A549 (cell line): ENCODE measurements around the gene PPP2R5B. TPM values are rescaled to one million over a fixed set of nuclear protein-coding genes. Genes with fewer than 3 reads are reported as not detected.

Experiments used
- BCL3 ChIP-seq: fragments of >200 bp; sonication (Bioruptor Twin); formaldehyde crosslinking; IDR thresholded peaks from 3 replicates; pipeline ENCODE4 v1.6.1; 2016
- CEBPB ChIP-seq, 2 experiments: fragments of >200 bp in 1 of 2; sonication (Bioruptor Twin) in 1 of 2; formaldehyde crosslinking in 1 of 2; IDR thresholded peaks; 2 replicates each; pipeline ENCODE4 v1.6.1; 2012 to 2016
- CHD4 ChIP-seq: fragments of 200-600 bp; sonication (generic); IDR thresholded peaks from 2 replicates; pipeline ENCODE4 v1.6.1; 2016; ENCODE audit warnings: antibody characterized with exemption, mild to moderate bottlenecking, borderline replicate concordance
- CTCF ChIP-seq: fragments of >200 bp; sonication (Bioruptor Twin); formaldehyde crosslinking; IDR thresholded peaks from 3 replicates; pipeline ENCODE4 v1.5.1; 2016
- EHF ChIP-seq: fragments of 250-450 bp; sonication (Bioruptor Pico); IDR thresholded peaks from 2 replicates; pipeline ENCODE4 v1.5.0; 2020; ENCODE audit warnings: mild to moderate bottlenecking
- EHMT2 ChIP-seq: fragments of 200-600 bp; sonication (generic); IDR thresholded peaks from 2 replicates; pipeline ENCODE4 v1.6.1; 2016; ENCODE audit warnings: antibody characterized with exemption, low read depth, mild to moderate bottlenecking, moderate library complexity
- EP300 ChIP-seq, 2 experiments: fragments of >200 bp; sonication (Bioruptor Twin); formaldehyde crosslinking; IDR thresholded peaks; 2 replicates in 1 of 2; 3 replicates in 1 of 2; pipeline ENCODE4 v1.6.1; 2016 to 2017
- ESRRA ChIP-seq: fragments of 150-350 bp; IDR thresholded peaks from 2 replicates; pipeline ENCODE4 v1.6.1; 2014; ENCODE audit warnings: mild to moderate bottlenecking, low read length, borderline replicate concordance
- FOSL2 ChIP-seq, 2 experiments: fragments of 450-650 bp in 1 of 2; fragments of >200 bp in 1 of 2; sonication (Bioruptor Twin) in 1 of 2; formaldehyde crosslinking; IDR thresholded peaks; 2 replicates each; pipeline versions ENCODE4 v1.5.0 to v1.6.1; 2016 to 2020; ENCODE audit warnings: mild to moderate bottlenecking in 1 of 2, moderate library complexity in 1 of 2
- GATA3 ChIP-seq: IDR thresholded peaks from 2 replicates; pipeline ENCODE4 v1.6.1; 2012; ENCODE audit warnings: borderline replicate concordance
- HES2 ChIP-seq: fragments of >200 bp; sonication (Bioruptor Twin); formaldehyde crosslinking; IDR thresholded peaks from 2 replicates; pipeline ENCODE4 v1.6.1; 2016
- HEYL ChIP-seq: fragments of 250-450 bp; sonication (Bioruptor Pico); IDR thresholded peaks from 2 replicates; pipeline ENCODE4 v1.8.0; 2021; ENCODE audit warnings: mild to moderate bottlenecking, moderate library complexity
- HMGXB4 ChIP-seq: fragments of 250-450 bp; sonication (Bioruptor Pico); IDR thresholded peaks from 2 replicates; pipeline ENCODE4 v1.5.0; 2021; ENCODE audit warnings: mild to moderate bottlenecking, moderate library complexity, borderline replicate concordance
- HOXA7 ChIP-seq: fragments of 250-450 bp; sonication (Bioruptor Pico); IDR thresholded peaks from 2 replicates; pipeline ENCODE4 v1.5.0; 2020; ENCODE audit warnings: mild to moderate bottlenecking, moderate library complexity
- HOXB5 ChIP-seq: fragments of 250-450 bp; sonication (Bioruptor Pico); IDR thresholded peaks from 2 replicates; pipeline ENCODE4 v1.5.0; 2020; ENCODE audit warnings: mild to moderate bottlenecking, moderate library complexity
- JUNB ChIP-seq: fragments of >200 bp; sonication (Bioruptor Twin); formaldehyde crosslinking; IDR thresholded peaks from 2 replicates; pipeline ENCODE4 v1.6.1; 2016
- KDM1A ChIP-seq: fragments of 200-600 bp; sonication (generic); IDR thresholded peaks from 2 replicates; pipeline ENCODE4 v1.6.1; 2016; ENCODE audit warnings: low read depth, mild to moderate bottlenecking
- KDM5A ChIP-seq: fragments of 200-600 bp; sonication (generic); IDR thresholded peaks from 2 replicates; pipeline ENCODE4 v1.6.1; 2016; ENCODE audit warnings: antibody characterized with exemption, mild to moderate bottlenecking
- MAFK ChIP-seq: fragments of 450-650 bp; IDR thresholded peaks from 2 replicates; pipeline ENCODE4 v1.6.1; 2014; ENCODE audit not compliant: partially characterized antibody
- MAX ChIP-seq: IDR thresholded peaks from 2 replicates; pipeline ENCODE4 v1.6.1; 2012
- MYC ChIP-seq: IDR thresholded peaks from 2 replicates; pipeline ENCODE4 v1.6.1; 2012; ENCODE audit warnings: mild to moderate bottlenecking, inconsistent platforms, low read length, improper control_type of control experiment, borderline replicate concordance
- NR3C1 ChIP-seq: fragments of >200 bp; sonication (Bioruptor Twin); formaldehyde crosslinking; IDR thresholded peaks from 3 replicates; pipeline ENCODE4 v1.6.1; 2017
- PHF8 ChIP-seq: fragments of 200-600 bp; sonication (generic); IDR thresholded peaks from 2 replicates; pipeline ENCODE4 v1.6.1; 2016; ENCODE audit warnings: low read depth, mild to moderate bottlenecking, antibody characterized with exemption, moderate library complexity, borderline replicate concordance
- POLR2A ChIP-seq: IDR thresholded peaks from 2 replicates; pipeline ENCODE4 v1.6.1; 2012; ENCODE audit warnings: mild to moderate bottlenecking, low read length
- POLR2AphosphoS2 ChIP-seq: conservative IDR thresholded peaks from 2 replicates; pipeline ENCODE4 v1.6.1; 2012; ENCODE audit warnings: low read length, improper control_type of control experiment, inconsistent platforms
- RAD21 ChIP-seq, 2 experiments: fragments of >200 bp in 1 of 2; sonication (Bioruptor Twin) in 1 of 2; formaldehyde crosslinking in 1 of 2; IDR thresholded peaks in 1 of 2; conservative IDR thresholded peaks in 1 of 2; 2 replicates in 1 of 2; 3 replicates in 1 of 2; pipeline ENCODE4 v1.6.1; 2012 to 2018; ENCODE audit warnings: inconsistent platforms in 1 of 2
- RARB ChIP-seq: fragments of 250-450 bp; sonication (Bioruptor Pico); IDR thresholded peaks from 2 replicates; pipeline ENCODE4 v1.8.0; 2021; ENCODE audit warnings: mild to moderate bottlenecking, moderate library complexity
- RCOR1 ChIP-seq: fragments of 150-350 bp; IDR thresholded peaks from 2 replicates; pipeline ENCODE4 v1.6.1; 2014; ENCODE audit warnings: antibody characterized with exemption, low read length, low read depth
- RFX5 ChIP-seq: fragments of 450-650 bp; IDR thresholded peaks from 2 replicates; pipeline ENCODE4 v1.7.1; 2014; ENCODE audit warnings: antibody characterized with exemption, mild to moderate bottlenecking, moderate library complexity
- SMC3 ChIP-seq: fragments of >200 bp; sonication (Bioruptor Twin); formaldehyde crosslinking; IDR thresholded peaks from 3 replicates; pipeline ENCODE4 v1.6.1; 2018; ENCODE audit warnings: inconsistent platforms
- SREBF2 ChIP-seq: fragments of 450-650 bp; IDR thresholded peaks from 2 replicates; pipeline ENCODE4 v1.6.1; 2014; ENCODE audit warnings: mild to moderate bottlenecking, moderate library complexity
- TFCP2L1 ChIP-seq: fragments of 250-450 bp; sonication (Bioruptor Pico); IDR thresholded peaks from 2 replicates; pipeline ENCODE4 v1.5.0; 2021; ENCODE audit warnings: mild to moderate bottlenecking
- TP53 ChIP-seq: fragments of 250-450 bp; sonication (Bioruptor Pico); IDR thresholded peaks from 2 replicates; pipeline ENCODE4 v1.5.0; 2021; ENCODE audit warnings: mild to moderate bottlenecking, moderate library complexity
- USF2 ChIP-seq: fragments of 450-650 bp; IDR thresholded peaks from 2 replicates; pipeline ENCODE4 v1.6.1; 2014; ENCODE audit warnings: antibody characterized with exemption
- ZC3H11A ChIP-seq: fragments of 450-650 bp; IDR thresholded peaks from 2 replicates; pipeline ENCODE4 v1.6.1; 2014; ENCODE audit warnings: antibody characterized with exemption, mild to moderate bottlenecking
- ZFP36 ChIP-seq: fragments of 450-650 bp; IDR thresholded peaks from 2 replicates; pipeline ENCODE4 v1.6.1; 2014; ENCODE audit warnings: borderline replicate concordance; ENCODE audit not compliant: partially characterized antibody
- ZNF302 ChIP-seq: fragments of 250-450 bp; sonication (Bioruptor Pico); IDR thresholded peaks from 2 replicates; pipeline ENCODE4 v1.9.0; 2021; ENCODE audit warnings: inconsistent platforms, mild to moderate bottlenecking, moderate library complexity
- ZSCAN20 ChIP-seq: fragments of 250-450 bp; sonication (Bioruptor Pico); IDR thresholded peaks from 2 replicates; pipeline ENCODE4 v1.8.0; 2022; ENCODE audit warnings: mild to moderate bottlenecking, moderate library complexity
- polyA plus RNA-seq, 4 experiments: library from polyadenylated mRNA; depleted of rRNA in 3 of 4; stranded (reverse); fragments of >200 nt; fragmentation: RNase III in 1 of 4; extraction: RNeasy Plus Mini Kit Qiagen cat#74134 plus additional on column Dnase treatment in 1 of 4; gene quantifications; 2 replicates in 3 of 4; 3 replicates in 1 of 4; pipeline ENCODE4 v1.2.3, GENCODE V29; 2011 to 2017

PPP2R5B gene
- polyA plus RNA-seq, 2 of the 4 experiments (the other 2 are of a cell fraction) = 5.7 to 6.9 TPM

- TF ChIP-seq BCL3 (peak; percentile 63; the same call in 2 of the 3 replicates), RFX5 (peak; percentile 75), USF2 (no peak), TFCP2L1 (CRISPR knock-in tag) (no peak), EP300 (IDR thresholded peaks at IDR 0.05) (no peak), HMGXB4 (CRISPR knock-in tag) (peak; percentile 96), RCOR1 (no peak), ESRRA (no peak), TP53 (CRISPR knock-in tag) (no peak), POLR2AphosphoS2 (no peak), HOXB5 (CRISPR knock-in tag) (no peak), NR3C1 (no peak), MAFK (no peak), ZSCAN20 (CRISPR knock-in tag) (no peak), SMC3 (0 out of 3 replicates have a peak, but pooled peaks have one; percentile 12), MYC (peak; percentile 57), RARB (CRISPR knock-in tag) (no peak), POLR2A (peak; percentile 79), SREBF2 (no peak), JUNB (no peak), KDM5A (no peak), KDM1A (no peak), RAD21 (conservative IDR thresholded peaks at IDR 0.05 in 1 of 2, IDR thresholded peaks at IDR 0.05 in 1 of 2) (no peak), ZNF302 (CRISPR knock-in tag) (no peak), ZC3H11A (no peak), MAX (peak; percentile 50; the same call in 1 of the 2 replicates), PHF8 (peak; percentile 85; the same call in 1 of the 2 replicates), CTCF (no peak), CEBPB (IDR thresholded peaks at IDR 0.05) (no peak; a peak in 1 of 4 replicates), HEYL (no peak), EHF (CRISPR knock-in tag) (no peak), GATA3 (no peak), EHMT2 (no peak), ZFP36 (no peak), HOXA7 (no peak), FOSL2 (IDR thresholded peaks at IDR 0.05) (no peak), FOSL2 (CRISPR knock-in tag; IDR thresholded peaks at IDR 0.05) (no peak), HES2 (no peak), CHD4 (no peak)
These were observed 7.5 kb upstream of the PPP2R5B start, which contains the start of gene ATG2A (continued) for GRCh38 chr11:64916775-64917662.
